Measurements from ENCODE around the gene KIRREL3. TPM values are rescaled to one million over a fixed set of nuclear protein-coding genes. Genes with fewer than 3 reads are reported as not detected.

KIRREL3 gene
- total RNA-seq, result 4.6 and 5.0 TPM in 2 replicates

GRCh38 chr11:127000291-127000968 is at the start of gene KIRREL3:
Gene KIRREL3, minus strand, starts transcription at chr11:127000770.

Measured in smooth muscle cell of the pulmonary artery (primary cell).